ENCODE results near the gene GTPBP6.
"Not testable (repeated sequence)": the region's sequence is repeated elsewhere in the genome, so short reads cannot be mapped to it uniquely, and the experiment has no call there.

GTPBP6 gene

GRCh38 chrX:331825-332495 is 13.4 kb upstream of the GTPBP6 start:
- no peak overlapping the region for H3K4me3 ChIP-seq (ENCODE audit: low read depth, low read length)
- no peak for DNase-seq
- TF ChIP-seq, protein P1, sequence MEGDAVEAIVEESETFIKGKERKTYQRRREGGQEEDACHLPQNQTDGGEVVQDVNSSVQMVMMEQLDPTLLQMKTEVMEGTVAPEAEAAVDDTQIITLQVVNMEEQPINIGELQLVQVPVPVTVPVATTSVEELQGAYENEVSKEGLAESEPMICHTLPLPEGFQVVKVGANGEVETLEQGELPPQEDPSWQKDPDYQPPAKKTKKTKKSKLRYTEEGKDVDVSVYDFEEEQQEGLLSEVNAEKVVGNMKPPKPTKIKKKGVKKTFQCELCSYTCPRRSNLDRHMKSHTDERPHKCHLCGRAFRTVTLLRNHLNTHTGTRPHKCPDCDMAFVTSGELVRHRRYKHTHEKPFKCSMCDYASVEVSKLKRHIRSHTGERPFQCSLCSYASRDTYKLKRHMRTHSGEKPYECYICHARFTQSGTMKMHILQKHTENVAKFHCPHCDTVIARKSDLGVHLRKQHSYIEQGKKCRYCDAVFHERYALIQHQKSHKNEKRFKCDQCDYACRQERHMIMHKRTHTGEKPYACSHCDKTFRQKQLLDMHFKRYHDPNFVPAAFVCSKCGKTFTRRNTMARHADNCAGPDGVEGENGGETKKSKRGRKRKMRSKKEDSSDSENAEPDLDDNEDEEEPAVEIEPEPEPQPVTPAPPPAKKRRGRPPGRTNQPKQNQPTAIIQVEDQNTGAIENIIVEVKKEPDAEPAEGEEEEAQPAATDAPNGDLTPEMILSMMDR (IDR thresholded peaks at IDR 0.05; ENCODE audit: low read depth, low read length): no peak
- no peaks in the 10 kb centered on the region for H3K9me3 ChIP-seq (ENCODE audit: severe bottlenecking)
- H3K36me3 ChIP-seq: peaks cover 5% of the 10 kb centered on the region; the same call in 1 of the 2 replicates
- H3K27me3 ChIP-seq (ENCODE audit: insufficient read depth, low read depth, severe bottlenecking): peaks cover 8% of the 10 kb centered on the region
- no peak overlapping the region for H3K27ac ChIP-seq

DNA sequence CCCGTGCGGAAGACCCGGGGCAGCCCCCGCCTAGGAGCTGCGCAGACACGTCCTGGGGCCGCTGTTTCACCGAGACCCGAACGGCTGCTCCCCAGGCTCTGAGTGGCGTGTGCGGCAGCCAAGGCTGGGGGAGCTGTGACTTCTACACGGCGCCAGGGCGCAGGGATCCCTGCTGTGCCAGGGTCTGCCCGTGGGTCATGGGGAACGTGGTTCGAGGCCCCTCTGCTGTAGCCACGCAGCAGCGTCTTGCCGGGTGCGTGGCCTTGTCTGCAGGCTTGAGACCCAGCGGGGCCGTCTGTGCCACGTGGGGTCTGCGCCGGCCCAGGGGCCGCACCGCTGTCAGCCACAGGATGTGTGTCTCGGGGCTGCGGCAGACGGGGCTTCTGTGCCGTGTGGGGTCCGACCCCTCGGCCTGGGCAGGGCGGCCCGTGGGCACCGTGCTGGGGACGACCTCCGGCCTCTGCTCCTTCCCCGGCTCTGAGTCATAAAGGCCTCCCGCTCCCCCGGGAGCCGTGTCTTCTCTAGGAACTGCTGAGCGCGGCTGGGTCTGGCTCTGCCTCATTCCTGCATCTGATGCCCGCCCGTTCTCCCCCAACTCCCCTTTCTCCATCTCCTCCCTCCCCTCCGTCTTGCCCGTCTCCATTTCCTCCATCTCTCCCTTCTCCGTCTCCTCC is 12.7 kb upstream of the GTPBP6 start:
- no peaks in the 10 kb centered on the region for H3K9me3 ChIP-seq (ENCODE audit: severe bottlenecking)
- H3K27ac ChIP-seq: no peak overlapping the region
- H3K27me3 ChIP-seq (ENCODE audit: insufficient read depth, low read depth, severe bottlenecking): peaks cover 8% of the 10 kb centered on the region
- TF ChIP-seq, protein P1 (IDR thresholded peaks at IDR 0.05; ENCODE audit: low read depth, low read length): no peak
- no peak overlapping the region for H3K4me3 ChIP-seq (ENCODE audit: low read depth, low read length)
- DNase-seq: no peak
- peaks cover 5% of the 10 kb centered on the region; the same call in 1 of the 2 replicates for H3K36me3 ChIP-seq

DNA sequence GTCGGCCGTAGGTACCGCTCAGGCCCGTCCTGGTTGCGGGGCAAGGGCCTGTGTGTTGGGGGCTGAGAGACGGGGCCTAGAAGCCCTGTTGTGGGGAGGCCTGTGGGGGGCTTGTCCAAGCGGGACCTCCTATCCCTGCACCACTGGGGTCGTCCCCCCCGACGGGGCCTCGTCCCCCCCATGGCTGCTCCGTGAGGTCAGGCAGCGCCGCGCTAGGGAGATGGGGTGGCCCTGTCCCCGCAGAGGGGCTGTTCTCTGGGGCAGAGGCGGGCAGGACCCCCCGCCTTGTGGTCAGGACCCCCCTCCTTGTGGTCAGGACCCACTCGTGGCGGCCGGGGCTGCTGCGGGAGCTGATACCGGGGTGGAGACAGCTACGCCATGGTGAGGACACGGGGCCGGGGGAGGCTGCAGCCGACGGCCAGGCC is 12.1 kb upstream of the GTPBP6 start:
- Histone ChIP-seq H3K27ac (no peak overlapping the region), H3K9me3 (ENCODE audit: severe bottlenecking) (no peaks in the 10 kb centered on the region), H3K27me3 (ENCODE audit: insufficient read depth, low read depth, severe bottlenecking) (peaks cover 8% of the 10 kb centered on the region), H3K4me3 (ENCODE audit: low read depth, low read length) (no peak overlapping the region), H3K36me3 (peaks cover 5% of the 10 kb centered on the region; the same call in 1 of the 2 replicates)
- DNase-seq: no peak
- TF ChIP-seq, protein P1 (IDR thresholded peaks at IDR 0.05; ENCODE audit: low read depth, low read length): no peak

- not testable (repeated sequence) for H3K27me3 ChIP-seq (ENCODE audit: insufficient read depth, low read depth, severe bottlenecking); H3K27ac ChIP-seq; H3K4me3 ChIP-seq (ENCODE audit: low read depth, low read length); H3K9me3 ChIP-seq (ENCODE audit: severe bottlenecking); H3K36me3 ChIP-seq; DNase-seq
Measured at GRCh38 chrX:330141-330725, 11.6 kb upstream of the GTPBP6 start.

DNA sequence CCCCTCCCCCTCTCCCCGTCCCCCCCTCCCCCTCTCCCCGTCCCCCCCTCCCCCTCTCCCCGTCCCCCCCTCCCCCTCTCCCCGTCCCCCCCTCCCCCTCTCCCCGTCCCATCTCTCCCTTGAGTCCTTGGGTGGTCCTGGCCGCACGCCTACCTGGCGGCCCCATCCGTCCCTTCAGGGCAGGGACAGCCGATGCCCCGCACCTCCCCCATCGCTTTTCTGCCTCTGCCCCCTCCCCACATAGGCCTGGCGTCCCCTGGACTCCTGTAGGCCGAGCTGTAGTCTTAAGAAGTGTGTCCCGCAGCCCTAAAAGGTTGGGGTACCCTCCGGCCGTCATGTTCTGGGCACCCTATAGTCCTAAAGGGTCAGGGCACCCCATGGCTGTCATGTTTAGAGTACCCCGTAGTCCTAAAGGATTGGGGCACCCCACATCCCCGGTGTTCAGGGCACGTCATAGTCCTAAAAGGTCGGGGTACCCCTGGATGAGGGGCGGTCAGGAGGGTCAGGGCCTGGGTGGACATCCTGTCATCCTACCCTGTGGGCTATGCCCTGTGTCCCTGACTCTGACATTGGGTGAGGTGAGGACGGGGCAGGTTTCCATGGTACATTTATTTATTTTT is 10.8 kb upstream of the GTPBP6 start:
- Histone ChIP-seq H3K4me3 (ENCODE audit: low read depth, low read length) (no peak overlapping the region), H3K36me3 (peaks cover 5% of the 10 kb centered on the region; the same call in 1 of the 2 replicates), H3K27ac (no peak overlapping the region), H3K9me3 (ENCODE audit: severe bottlenecking) (no peaks in the 10 kb centered on the region), H3K27me3 (ENCODE audit: insufficient read depth, low read depth, severe bottlenecking) (peaks cover 8% of the 10 kb centered on the region)
- no peak for DNase-seq
- TF ChIP-seq, protein P1 (IDR thresholded peaks at IDR 0.05; ENCODE audit: low read depth, low read length): no peak

DNA sequence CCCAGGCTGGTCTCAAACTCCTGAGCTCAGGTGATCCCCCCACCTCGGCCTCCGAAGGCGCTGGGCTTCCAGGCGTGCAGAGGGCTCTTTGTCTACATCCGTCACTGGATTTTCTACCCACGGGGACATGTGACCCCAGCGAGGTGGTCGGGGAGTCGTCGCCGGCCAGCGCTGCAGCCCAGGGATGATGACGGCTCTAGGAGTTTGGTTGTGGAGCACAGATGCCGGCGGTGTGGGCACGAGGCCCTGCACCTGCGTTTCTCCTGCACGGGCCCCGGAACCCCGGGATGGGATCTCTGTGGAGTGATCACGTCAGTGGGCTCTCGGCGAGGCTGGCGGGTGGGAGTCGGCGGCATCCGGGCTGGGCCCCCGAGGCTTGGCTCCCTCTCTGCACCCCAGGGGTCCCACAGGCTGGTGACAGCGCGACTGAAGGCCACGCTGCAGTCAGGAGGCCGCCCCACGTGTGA is 9.1 kb upstream of the GTPBP6 start:
- DNase-seq: no peak
- TF ChIP-seq, protein P1 (IDR thresholded peaks at IDR 0.05; ENCODE audit: low read depth, low read length): no peak
- Histone ChIP-seq H3K27me3 (ENCODE audit: insufficient read depth, low read depth, severe bottlenecking) (peaks cover 8% of the 10 kb centered on the region), H3K27ac (no peak overlapping the region), H3K9me3 (ENCODE audit: severe bottlenecking) (no peaks in the 10 kb centered on the region), H3K36me3 (no peaks in the 10 kb centered on the region; the same call in 1 of the 2 replicates), H3K4me3 (ENCODE audit: low read depth, low read length) (no peak overlapping the region)

- not testable (repeated sequence) for H3K9me3 ChIP-seq (ENCODE audit: severe bottlenecking); DNase-seq; H3K27ac ChIP-seq; H3K27me3 ChIP-seq (ENCODE audit: insufficient read depth, low read depth, severe bottlenecking); H3K4me3 ChIP-seq (ENCODE audit: low read depth, low read length); H3K36me3 ChIP-seq
Measured at GRCh38 chrX:324664-325063, 6.1 kb upstream of the GTPBP6 start.

Measured in WERI-Rb-1 (cell line).